GM21515 (cell line): ENCODE measurements around the gene VSX1.
A peak's percentile ranks its signal among the peaks of the same experiment; 100 is the strongest.

ENCODE experiments used
- ATAC-seq: cut with Tn5 transposase; IDR thresholded peaks from one replicate; pipeline ENCODE4 v1.9.1; 2021; ENCODE audit not compliant: unreplicated experiment

VSX1 gene

DNA sequence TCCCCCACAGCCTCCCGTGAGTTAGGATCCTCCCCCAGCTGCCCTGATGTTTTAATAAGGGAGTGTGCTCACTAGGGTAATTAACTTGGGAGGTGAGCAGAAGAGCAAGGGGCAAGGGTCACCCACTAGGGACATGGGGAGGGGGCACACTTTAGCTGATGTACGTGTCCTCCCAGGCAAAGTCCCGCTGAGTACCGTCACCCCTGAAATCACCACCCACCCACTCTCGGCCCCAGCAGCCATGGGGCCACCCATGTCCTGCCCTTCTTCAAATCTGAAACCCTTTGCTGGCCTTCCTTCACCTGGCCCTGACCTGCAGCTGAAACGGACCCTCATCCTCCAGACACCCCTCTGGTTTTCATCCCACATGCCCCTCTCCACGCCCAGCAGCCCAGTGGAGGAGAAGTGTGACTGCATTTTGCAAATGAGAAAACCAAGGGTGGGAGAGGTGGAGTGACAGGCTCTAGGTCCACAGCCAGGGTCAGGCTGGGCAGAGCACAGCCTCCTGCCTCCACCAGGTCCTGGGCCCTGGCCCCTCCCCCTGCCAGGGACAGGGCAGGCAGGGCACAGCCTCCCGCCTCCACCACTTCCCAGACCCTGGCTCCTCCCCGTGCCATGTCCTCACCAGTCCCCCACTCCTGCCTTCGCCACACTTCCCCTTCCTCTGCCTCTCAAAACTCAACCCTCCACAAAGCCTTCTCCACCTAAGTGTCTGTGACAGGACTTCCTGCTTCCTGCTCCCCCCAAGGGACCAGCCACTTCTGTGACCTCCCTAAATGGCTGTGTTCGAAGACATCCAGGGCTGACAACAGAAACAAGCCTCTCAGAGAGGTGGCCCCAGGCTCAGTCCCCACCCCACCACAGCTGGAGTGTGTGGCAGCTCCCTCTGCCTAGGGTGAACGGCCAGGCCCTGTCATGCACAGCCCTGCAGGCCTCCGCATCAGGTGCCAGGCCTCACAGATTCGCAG is 39.1 kb downstream of the VSX1 start:
- peak; percentile 84 for ATAC-seq

DNA sequence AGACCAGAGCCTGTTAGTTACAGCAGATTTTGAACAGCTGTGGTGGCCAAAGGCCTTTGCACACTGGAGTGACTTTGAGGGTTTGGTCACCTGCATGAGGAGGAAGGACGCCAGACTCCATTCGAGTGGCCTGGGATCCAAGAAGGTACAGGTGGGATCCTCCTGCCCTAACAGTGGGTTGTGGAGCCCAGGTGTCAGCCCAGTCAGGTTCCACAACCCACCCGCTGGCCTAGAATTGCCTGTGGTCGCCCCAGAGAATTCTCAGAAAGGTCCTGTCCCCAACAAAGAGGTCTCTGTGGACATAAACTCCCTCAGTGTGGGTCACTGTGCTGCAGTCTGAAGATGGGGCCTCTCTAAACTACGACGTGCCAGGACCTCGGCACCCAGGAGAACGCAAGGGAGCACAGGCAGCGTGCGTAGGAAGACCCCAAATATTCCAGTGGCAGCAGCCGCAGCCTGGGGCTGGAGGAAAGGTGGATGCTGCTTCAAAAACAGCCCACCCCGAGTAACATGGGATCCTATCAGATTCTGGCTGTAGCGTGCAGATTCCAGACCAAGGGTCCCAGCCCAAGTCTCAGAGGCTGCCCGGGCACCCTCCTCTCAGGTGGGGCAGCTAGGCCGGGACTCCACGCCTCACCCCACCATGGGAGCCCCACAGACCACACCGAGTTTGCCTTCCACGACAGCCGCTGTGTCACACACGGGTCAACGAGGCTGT is 40.0 kb downstream of the VSX1 start:
- no peak for ATAC-seq

DNA sequence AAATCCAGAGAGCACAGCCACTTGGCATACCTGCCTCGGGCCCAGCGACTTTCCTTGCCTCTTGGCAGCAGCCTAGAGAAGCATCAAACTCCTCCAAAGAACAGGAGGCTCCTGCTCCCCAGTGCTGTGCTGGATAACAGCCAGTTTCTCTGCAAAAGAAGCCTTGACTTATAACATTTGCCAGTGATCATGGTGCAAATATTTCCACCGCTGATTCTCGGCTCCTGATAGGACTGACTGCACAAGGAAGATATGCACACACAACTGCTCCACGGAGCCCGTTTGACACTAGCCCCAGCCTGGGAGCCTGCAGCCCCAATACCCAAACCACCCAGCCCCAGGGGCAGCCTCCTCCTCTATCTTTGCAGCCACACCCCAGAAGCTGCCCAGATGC is 41.5 kb downstream of the VSX1 start:
- ATAC-seq = no peak

- ATAC-seq = no peak
Measured at GRCh38 chr20:25039697-25040437, 42.1 kb downstream of the VSX1 start.

- no peak for ATAC-seq
Measured at GRCh38 chr20:25038591-25039015, 43.3 kb downstream of the VSX1 start.

- ATAC-seq = no peak
Measured at GRCh38 chr20:25038103-25038410, 43.9 kb downstream of the VSX1 start.

GRCh38 chr20:25037288-25038102 is 44.4 kb downstream of the VSX1 start:
- ATAC-seq = no peak

DNA sequence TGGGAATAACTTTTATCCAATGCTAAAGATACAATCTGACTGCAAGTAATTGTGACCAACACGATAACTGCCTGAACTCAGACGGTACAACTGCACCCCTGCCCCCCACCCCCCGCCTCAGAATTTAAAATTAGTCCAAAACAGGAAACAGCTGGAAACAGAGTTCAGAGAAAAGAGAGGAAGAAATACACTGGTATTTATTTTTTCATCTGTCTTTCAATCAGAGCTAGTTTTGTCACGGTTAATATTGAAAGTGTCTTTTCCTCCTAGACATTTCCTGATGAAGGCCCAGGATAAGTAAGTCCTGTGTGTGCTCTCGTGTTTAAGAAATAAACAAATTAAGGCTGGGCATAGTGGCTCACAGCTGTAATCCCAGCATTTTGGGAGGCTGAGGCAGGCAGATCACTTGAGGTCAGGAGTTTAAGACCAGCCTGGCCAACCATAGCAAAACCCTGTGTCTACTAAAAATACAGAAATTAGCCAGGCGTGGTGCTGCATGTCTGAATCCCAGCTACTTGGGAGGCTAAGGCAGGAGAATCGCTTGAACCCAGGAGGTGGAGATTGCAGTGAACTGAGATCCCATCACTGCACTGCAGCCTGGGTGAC is 45.5 kb downstream of the VSX1 start:
- ATAC-seq = no peak

GRCh38 chr20:25035921-25036320 is 46.0 kb downstream of the VSX1 start:
- no peak for ATAC-seq

DNA sequence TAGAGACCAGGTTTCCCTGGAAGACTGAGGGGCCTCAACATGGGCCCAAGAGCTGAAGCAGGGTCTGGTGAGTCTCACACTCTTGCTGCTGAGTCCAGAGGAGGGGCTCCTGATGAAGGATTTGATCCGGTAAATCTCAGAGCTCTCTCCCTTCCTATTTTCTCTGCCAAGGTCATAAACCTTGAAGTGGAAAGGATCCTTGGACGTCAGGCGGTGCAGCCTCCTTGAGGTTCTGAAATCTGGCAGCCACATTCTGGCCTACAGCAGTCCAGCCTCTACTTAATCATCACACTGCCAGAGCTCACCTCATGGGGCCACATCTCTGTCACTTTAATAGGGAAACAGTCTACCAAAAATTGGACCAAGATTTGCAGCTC is 48.0 kb downstream of the VSX1 start:
- ATAC-seq = no peak

- no peak for ATAC-seq
Measured at GRCh38 chr20:25033265-25033923, 48.5 kb downstream of the VSX1 start.

GRCh38 chr20:25032478-25033264 is 49.3 kb downstream of the VSX1 start:
- no peak for ATAC-seq

DNA sequence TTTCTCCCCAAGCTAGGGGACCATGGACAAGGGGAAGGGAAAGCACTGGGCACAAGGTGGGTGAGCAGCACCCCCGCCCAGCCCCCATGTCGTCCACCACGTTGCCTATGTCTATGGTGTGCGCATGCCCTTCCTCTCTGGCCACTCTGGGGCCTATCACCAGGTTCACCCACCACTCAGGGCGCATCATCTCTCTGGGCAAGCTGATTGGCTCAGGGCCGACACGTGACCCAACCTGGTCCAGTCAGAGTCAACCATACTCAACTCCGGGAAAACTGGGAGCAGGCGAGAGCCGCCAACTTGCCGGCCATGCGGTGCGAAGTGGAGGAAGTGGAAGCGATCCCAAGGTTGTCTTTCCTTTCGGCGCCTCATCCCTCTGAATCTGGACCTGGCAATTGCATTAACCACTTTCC is 49.9 kb downstream of the VSX1 start:
- no peak for ATAC-seq

GRCh38 chr20:25031241-25031640 is 50.7 kb downstream of the VSX1 start:
- ATAC-seq = no peak

GRCh38 chr20:25030649-25031207 is 51.2 kb downstream of the VSX1 start:
- ATAC-seq = no peak

DNA sequence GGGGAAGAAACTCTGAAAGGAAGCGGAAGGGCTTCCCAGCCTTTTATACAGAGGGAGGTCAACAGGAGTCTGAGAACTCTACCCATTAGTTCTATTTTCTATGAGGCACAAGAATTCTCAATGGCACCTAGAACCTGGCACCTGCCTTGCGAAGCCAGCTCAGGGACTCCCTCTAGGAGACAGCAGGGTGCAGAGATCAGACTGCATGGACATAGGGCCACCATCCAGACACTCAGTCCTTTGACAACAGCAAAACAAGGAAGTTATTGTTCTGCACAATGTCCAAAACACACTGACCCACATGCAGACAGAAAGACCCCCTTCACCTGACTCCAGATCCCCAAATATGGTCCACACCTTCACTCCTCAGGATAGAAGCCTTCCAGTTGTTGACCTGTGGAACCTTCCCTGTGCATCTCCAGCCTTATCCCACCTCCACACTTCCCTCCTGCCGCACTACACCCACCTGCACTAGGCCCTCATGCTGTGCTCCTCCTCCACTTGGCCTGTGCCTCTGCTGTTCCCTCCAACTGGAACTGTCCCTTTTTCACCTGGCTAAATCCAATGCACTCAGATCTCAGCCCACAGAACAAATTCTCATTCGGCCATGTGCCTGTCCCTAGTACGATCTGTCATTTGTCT is 51.8 kb downstream of the VSX1 start:
- ATAC-seq = no peak

GRCh38 chr20:25025986-25026605 is 55.8 kb downstream of the VSX1 start:
- no peak for ATAC-seq
